HG03460 (cell line): ENCODE results near the gene GPX8.
A peak's percentile ranks its signal among the peaks of the same experiment; 100 is the strongest.

Experiments used
- ATAC-seq: cut with Tn5 transposase; IDR thresholded peaks from one replicate; pipeline ENCODE4 v1.9.1; 2021; ENCODE audit not compliant: unreplicated experiment

Gene GPX8

GRCh38 chr5:55159763-55160492 lies at the start of gene GPX8:
Gene GPX8, plus strand, starts transcription at chr5:55160171. Its CDS starts 22 bp downstream, at chr5:55160193.
- ATAC-seq: no peak

- ATAC-seq: no peak
Measured at GRCh38 chr5:55110217-55110616, 49.8 kb upstream of the GPX8 start.

GRCh38 chr5:55113327-55113726 lies 46.6 kb upstream of the GPX8 start:
- ATAC-seq: no peak

GRCh38 chr5:55114061-55114460 lies 45.9 kb upstream of the GPX8 start:
- no peak for ATAC-seq

- no peak for ATAC-seq
Measured at GRCh38 chr5:55123365-55123764, 36.6 kb upstream of the GPX8 start.

- ATAC-seq: no peak
Measured at GRCh38 chr5:55134053-55134722, 25.8 kb upstream of the GPX8 start.

GRCh38 chr5:55136521-55136920 lies 23.4 kb upstream of the GPX8 start:
- no peak for ATAC-seq

GRCh38 chr5:55140908-55141665 lies 18.9 kb upstream of the GPX8 start:
- ATAC-seq: no peak

GRCh38 chr5:55141945-55142690 lies 17.9 kb upstream of the GPX8 start:
- ATAC-seq: no peak

- no peak for ATAC-seq
Measured at GRCh38 chr5:55143624-55144023, 16.3 kb upstream of the GPX8 start.

GRCh38 chr5:55146080-55146479 lies 13.9 kb upstream of the GPX8 start:
- ATAC-seq: no peak

GRCh38 chr5:55146543-55147151 lies 13.3 kb upstream of the GPX8 start:
- peak; percentile 77 for ATAC-seq

GRCh38 chr5:55149308-55149795 lies 10.6 kb upstream of the GPX8 start:
- ATAC-seq: no peak

GRCh38 chr5:55151923-55152842 lies 7.8 kb upstream of the GPX8 start:
- no peak for ATAC-seq

GRCh38 chr5:55154873-55155272 lies 5.1 kb upstream of the GPX8 start:
- ATAC-seq: no peak

GRCh38 chr5:55160493-55161209 lies 680 bp downstream of the GPX8 start:
- no peak for ATAC-seq

- no peak for ATAC-seq
Measured at GRCh38 chr5:55162666-55163065, 2.7 kb downstream of the GPX8 start.

GRCh38 chr5:55171471-55171870 lies 11.5 kb downstream of the GPX8 start:
- no peak for ATAC-seq
